Measurements from ENCODE around the gene CTNNA2. TPM values are rescaled to one million over a fixed set of nuclear protein-coding genes. Genes with fewer than 3 reads are reported as not detected.

CTNNA2 gene
- total and polyA plus RNA-seq, 12 donors: 0.09 to 0.57 (median 0.15) TPM; not detected in 9

DNA sequence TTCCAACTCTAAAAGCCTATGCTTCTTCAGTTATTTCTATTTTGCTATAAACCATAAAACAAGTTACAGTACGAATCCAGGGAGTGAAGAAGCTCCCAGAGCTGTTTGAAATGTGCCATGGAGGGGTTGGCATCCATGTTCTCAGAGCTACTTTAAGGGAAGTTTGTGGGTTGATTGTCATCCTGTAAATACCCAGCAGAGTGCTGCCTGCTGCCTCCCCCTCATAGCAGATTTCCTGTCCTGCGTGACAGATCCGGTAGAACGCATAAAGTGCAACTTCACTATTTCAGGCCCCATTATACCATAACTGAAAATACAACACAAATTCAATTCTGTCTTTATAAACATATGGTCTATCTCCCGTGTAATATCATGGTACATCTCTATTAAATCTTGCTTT is 114.4 kb downstream of the CTNNA2 start:
- H3K27ac ChIP-seq: no peak overlapping the region
- DNase-seq (no peak), ATAC-seq (no peak)
- TF ChIP-seq, protein P1, sequence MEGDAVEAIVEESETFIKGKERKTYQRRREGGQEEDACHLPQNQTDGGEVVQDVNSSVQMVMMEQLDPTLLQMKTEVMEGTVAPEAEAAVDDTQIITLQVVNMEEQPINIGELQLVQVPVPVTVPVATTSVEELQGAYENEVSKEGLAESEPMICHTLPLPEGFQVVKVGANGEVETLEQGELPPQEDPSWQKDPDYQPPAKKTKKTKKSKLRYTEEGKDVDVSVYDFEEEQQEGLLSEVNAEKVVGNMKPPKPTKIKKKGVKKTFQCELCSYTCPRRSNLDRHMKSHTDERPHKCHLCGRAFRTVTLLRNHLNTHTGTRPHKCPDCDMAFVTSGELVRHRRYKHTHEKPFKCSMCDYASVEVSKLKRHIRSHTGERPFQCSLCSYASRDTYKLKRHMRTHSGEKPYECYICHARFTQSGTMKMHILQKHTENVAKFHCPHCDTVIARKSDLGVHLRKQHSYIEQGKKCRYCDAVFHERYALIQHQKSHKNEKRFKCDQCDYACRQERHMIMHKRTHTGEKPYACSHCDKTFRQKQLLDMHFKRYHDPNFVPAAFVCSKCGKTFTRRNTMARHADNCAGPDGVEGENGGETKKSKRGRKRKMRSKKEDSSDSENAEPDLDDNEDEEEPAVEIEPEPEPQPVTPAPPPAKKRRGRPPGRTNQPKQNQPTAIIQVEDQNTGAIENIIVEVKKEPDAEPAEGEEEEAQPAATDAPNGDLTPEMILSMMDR (IDR thresholded peaks at IDR 0.05): no peak
- 69 to 70% methylated on average over 5 of the region's 5 CpGs for WGBS, 2 donors
- intact Hi-C loops (cut with DNase I): no loop called here
- H3K27me3 ChIP-seq: no peaks in the 10 kb centered on the region
- H3K4me1 ChIP-seq: no peaks in the 10 kb centered on the region
- no peaks in the 10 kb centered on the region for H3K9me3 ChIP-seq
- H3K36me3 ChIP-seq: no peaks in the 10 kb centered on the region
- no peak overlapping the region for H3K4me3 ChIP-seq

DNA sequence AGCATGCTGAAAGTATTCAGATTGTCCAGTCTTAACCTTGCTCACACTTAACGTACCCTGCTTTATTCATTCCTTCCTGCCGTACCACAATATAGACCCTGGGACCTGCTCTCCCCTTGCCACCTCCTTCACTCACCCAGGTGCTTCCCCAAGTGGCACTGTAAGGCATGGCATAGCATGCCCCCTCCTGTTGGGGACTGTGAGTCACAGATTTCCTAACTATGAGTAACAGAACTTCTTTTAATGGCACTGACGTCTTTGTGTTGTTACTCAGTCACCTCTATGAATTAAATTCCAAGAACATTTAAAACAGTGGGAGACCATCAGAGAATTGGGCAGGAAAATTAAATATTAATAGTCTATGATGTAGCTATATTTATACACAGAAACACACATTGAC is 117.2 kb downstream of the CTNNA2 start:
- TF ChIP-seq, protein P1 (IDR thresholded peaks at IDR 0.05): no peak
- no peaks in the 10 kb centered on the region for H3K4me1 ChIP-seq
- no peaks in the 10 kb centered on the region for H3K36me3 ChIP-seq
- no peaks in the 10 kb centered on the region for H3K27me3 ChIP-seq
- H3K27ac ChIP-seq: no peak overlapping the region
- intact Hi-C loops (cut with DNase I): no loop called here
- H3K4me3 ChIP-seq: no peak overlapping the region
- DNase-seq (no peak), ATAC-seq (no peak)
- H3K9me3 ChIP-seq: peaks cover 0 to 6% (median 0%) of the 10 kb centered on the region in 11 donors
- 78 to 80% methylated on average over 3 of the region's 3 CpGs for WGBS, 2 donors

DNA sequence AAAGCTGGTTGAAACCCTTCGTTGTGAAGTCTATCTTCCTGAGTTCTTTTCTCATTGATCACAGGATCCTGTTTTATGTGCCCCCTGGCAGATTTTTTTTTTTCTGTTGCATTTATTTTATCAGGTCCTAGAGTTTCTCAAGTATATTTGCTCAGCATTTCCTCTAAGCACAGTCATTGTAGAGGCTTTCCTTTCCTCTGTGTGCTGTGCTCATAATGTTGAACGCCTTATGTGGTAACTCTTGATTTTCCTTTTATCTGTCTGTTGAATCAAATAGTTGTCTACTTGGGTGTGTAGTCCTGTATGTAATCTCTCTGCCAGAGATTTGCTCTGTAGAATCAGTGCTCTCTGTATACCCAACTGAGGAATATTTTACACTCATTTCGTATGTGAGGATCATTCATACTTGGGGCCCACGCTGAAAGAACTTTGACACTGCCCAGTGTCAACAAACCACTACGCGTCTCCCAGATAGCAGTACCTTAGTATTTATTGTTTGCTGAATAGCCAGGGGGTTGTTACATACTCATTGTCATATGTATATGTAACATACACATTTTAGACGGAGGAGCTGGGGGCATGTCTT is 118.2 kb downstream of the CTNNA2 start:
- peaks cover 0 to 6% (median 0%) of the 10 kb centered on the region in 11 donors for H3K9me3 ChIP-seq
- H3K27me3 ChIP-seq: no peaks in the 10 kb centered on the region
- H3K4me1 ChIP-seq: no peaks in the 10 kb centered on the region
- ATAC-seq: no peak
- no peak overlapping the region for H3K4me3 ChIP-seq
- no peak overlapping the region for H3K27ac ChIP-seq
- TF ChIP-seq, protein P1 (IDR thresholded peaks at IDR 0.05): no peak
- no peak for DNase-seq
- WGBS, 2 donors: 74 to 78% methylated on average over 7 of the region's 7 CpGs
- intact Hi-C loops (cut with DNase I): no loop called here
- H3K36me3 ChIP-seq: no peaks in the 10 kb centered on the region

DNA sequence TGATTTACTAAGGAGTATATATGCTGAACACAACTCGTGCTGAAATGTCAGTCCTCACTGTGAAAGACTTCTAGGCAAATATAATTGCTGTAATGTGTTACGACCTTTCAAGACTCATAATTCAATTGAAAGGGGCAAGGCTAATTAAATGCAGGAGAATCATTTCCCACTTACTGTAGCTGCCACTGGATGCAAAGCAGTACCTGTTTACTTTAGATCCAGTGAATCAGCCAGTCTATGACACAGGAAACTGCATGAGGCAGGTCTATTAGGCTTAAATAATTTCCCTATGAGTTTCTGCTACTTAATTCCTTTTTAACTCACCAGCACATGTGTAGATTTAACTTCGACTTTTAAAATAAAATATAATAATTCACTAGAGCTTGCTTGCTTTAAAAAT is 125.6 kb downstream of the CTNNA2 start:
- Histone ChIP-seq H3K36me3 (no peaks in the 10 kb centered on the region), H3K27me3 (no peaks in the 10 kb centered on the region), H3K9me3 (peaks cover 0 to 6% (median 0%) of the 10 kb centered on the region in 11 donors), H3K4me1 (no peaks in the 10 kb centered on the region), H3K4me3 (no peak overlapping the region), H3K27ac (no peak overlapping the region)
- no peak for DNase-seq
- TF ChIP-seq, protein P1 (IDR thresholded peaks at IDR 0.05): no peak
- ATAC-seq: no peak
- intact Hi-C loops (cut with DNase I): no loop called here
- 65 to 74% methylated on average over 3 of the region's 3 CpGs for whole genome bisulfite sequencing, 2 donors

Data from heart right ventricle (tissue), 16 donors.